GM19452 (cell line): Measurements from ENCODE around the gene TRMT44.

ENCODE experiments used
- ATAC-seq: cut with Tn5 transposase; IDR thresholded peaks from one replicate; pipeline ENCODE4 v1.9.1; 2021; ENCODE audit not compliant: unreplicated experiment

Gene TRMT44, protein sequence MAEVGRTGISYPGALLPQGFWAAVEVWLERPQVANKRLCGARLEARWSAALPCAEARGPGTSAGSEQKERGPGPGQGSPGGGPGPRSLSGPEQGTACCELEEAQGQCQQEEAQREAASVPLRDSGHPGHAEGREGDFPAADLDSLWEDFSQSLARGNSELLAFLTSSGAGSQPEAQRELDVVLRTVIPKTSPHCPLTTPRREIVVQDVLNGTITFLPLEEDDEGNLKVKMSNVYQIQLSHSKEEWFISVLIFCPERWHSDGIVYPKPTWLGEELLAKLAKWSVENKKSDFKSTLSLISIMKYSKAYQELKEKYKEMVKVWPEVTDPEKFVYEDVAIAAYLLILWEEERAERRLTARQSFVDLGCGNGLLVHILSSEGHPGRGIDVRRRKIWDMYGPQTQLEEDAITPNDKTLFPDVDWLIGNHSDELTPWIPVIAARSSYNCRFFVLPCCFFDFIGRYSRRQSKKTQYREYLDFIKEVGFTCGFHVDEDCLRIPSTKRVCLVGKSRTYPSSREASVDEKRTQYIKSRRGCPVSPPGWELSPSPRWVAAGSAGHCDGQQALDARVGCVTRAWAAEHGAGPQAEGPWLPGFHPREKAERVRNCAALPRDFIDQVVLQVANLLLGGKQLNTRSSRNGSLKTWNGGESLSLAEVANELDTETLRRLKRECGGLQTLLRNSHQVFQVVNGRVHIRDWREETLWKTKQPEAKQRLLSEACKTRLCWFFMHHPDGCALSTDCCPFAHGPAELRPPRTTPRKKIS

DNA sequence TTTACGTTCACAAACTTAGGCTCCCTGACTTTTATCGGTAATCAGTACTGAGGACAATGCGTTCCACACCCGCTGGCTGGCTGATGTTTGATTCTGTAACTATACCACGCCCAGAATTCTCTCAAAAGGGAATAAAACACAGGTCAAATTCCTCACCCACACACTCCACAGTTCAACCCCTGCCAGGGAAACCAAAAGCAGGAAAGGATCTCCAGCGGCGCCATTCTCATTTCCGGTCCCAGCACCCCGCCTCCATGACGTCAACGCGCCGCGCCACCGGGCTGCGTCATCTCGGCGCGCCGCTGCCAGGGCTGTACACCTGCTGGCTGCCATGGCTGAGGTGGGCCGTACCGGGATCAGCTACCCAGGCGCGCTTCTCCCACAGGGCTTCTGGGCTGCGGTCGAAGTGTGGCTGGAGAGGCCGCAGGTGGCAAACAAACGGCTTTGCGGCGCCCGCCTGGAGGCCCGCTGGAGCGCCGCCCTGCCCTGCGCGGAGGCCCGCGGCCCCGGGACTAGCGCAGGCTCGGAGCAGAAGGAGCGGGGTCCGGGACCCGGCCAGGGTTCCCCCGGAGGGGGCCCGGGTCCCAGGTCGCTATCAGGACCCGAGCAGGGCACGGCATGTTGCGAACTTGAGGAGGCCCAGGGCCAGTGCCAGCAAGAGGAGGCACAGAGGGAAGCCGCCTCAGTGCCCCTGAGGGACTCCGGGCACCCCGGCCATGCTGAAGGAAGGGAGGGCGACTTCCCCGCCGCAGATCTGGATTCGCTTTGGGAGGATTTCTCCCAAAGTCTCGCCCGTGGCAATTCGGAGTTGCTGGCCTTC is at the start of gene TRMT44, which contains the start of gene ACOX3:
Gene TRMT44, plus strand, starts transcription at position 286 of the 820 bp plus-strand sequence. Its CDS starts 46 bp downstream, at position 332.
Gene ACOX3, minus strand, starts transcription at position 232 of the 820 bp plus-strand sequence. CDS start 24,202 bp downstream, outside the sequence.
- ATAC-seq: peak; percentile 88

DNA sequence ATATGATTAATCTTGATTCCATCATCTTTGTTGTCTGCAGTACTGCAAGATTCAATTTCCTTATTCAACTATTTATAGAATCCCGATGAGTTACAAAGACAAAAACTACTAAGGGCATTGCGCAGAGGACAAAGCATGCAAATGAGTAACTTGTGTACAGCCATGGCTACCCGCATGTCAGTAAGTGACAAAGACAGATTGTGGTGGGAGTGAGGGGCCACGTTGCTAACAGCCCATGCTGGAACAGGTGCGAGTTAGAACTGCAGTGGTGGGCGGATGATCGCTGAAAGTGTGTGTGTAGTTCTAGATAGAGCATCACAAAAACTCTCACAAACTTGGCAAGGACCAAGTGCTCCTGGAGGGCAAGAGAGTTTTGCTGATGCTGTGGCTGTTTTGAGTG is 49.5 kb upstream of the TRMT44 start:
- no peak for ATAC-seq

DNA sequence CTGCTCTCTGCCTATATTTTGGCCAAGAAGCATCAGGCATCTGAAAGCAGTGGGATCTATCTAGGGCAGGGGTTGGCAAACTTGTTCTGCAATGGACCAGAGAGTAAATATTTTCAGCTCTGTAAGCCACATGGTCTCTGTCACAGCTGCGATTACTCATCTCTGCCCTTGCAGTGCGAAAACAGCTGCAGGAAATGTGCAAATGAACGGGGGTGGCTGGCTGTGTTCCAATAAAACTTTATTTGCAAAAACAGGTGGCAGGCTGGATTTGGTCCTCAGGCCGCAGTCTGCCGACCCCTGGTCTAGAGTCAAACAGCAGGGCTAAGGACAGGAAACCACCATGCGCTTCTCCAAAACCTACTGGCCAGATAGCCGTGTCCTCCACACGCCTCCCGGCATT is 48.6 kb upstream of the TRMT44 start:
- ATAC-seq: peak; percentile 88

DNA sequence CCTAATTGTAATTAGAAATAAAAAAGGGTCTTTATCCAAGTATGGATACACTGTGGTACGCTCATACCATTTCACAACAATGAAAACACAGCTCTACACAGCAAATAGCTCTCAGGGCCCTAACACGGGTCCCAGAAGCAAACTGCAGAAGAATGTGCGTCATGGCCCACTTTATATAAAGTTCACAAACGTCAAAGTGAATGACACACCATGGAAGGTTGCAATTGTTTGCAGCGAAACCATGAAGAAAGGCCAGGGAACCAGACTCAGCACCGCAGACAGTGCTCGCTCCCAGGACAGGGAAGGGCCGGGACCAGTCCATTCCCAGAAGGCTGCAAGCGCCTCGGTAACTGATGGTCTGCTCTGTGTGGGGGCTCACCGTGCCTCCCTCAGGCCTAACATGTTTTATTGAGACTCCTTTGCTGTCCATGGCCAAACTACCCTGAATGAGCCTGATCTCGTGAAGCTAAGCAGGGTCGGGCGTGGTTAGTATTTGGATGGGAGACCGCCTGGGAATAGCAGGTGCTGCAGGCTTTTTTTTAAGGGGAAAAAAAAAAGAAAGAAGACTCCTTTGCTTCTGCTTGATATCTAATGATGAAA is 47.9 kb upstream of the TRMT44 start:
- ATAC-seq: no peak

DNA sequence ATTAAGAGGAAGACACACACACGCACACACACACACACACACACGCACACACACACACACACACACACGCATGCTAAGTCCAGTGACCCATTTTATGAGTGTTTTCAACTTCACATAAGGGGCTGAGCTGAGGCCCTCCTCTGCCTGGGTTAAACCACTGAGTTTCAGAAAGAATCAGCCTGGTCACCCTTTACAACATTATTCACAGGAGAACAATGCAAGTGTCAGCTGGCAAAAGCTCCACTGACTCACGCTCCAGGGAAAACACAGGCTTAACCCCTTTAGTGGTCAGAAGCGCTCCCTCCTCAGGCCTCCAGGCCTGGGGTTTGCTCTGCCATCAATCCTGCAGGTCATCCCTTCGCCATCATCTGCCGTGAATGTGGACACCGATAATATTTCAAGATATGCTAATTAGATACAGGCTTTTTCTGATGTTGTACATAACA is 47.0 kb upstream of the TRMT44 start:
- no peak for ATAC-seq

DNA sequence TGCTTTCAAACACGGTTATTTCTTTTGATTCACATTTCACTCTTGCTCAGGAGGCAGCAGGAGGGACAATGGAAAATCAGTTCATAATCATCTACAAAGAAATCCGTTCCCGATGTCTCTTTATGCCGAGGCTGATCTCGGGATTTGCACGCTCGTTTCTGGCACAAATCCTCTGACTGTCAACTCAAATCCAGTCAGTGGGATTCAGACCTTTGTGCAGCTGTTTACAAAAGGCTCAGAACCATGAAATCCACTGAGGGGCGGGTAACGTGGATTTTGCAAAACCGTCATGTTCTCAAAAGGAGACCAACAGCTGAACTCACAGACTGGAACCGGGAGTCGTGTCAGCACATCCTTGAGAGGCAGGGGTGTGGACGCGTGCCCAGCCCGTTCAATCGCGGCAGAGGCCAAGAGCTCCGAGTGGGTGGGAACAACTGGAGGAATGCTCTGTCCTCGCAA is 46.5 kb upstream of the TRMT44 start:
- ATAC-seq: no peak

DNA sequence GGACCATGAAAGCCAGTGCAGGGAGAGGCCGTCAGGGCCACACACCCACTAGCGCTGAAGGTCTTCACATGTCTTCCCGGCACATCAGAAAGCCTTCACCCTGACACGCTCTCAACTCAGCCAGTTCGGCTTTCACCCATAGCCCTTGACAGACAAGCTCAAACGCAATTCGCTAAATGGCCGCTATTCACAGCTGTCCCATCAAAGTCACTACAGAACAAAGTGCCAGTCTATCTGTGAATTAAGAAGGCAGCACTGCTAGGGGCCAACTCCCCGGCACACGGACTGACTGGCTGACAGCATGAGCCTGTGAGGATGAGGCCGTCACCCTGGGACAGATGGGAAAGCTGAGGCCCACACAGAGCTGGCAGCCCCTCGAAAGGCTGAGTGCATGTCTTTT is 45.8 kb upstream of the TRMT44 start:
- no peak for ATAC-seq

DNA sequence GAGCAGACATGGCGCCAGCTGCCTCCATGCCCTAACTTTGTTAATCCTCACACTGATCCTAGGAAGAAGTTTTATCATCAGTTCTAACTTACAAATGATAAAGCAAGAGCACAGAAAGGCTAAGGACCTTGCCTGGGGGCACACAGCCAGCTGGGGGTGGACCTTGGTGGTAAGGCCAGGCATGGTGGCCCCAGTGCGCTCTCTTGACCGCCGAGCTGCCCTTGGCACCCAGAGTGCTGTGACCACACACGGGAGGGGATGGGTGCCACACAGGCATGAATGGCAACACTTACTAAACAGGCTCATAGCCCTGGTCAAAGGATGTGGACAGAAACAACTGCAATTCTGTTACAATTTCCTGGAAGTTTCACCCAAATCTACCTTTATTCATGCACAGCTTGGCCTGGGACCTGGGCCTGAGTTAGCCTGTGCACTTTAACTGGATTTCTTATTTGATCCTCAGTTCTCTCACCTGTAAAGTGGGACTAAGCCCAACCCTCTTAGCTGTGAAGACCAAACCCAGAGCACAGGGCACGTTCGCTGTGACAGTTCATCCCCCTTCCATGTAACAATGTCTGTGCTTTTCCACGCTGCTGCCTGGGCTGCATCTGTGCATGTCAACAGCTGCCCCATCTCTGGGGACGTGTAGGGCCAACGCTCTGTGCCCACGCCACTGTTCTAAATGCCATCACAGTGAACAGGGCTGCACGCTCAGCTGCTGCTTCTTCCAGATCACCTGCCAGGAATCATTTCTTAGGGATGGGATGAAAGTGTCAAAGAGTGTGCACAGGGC is 44.9 kb upstream of the TRMT44 start:
- no peak for ATAC-seq

DNA sequence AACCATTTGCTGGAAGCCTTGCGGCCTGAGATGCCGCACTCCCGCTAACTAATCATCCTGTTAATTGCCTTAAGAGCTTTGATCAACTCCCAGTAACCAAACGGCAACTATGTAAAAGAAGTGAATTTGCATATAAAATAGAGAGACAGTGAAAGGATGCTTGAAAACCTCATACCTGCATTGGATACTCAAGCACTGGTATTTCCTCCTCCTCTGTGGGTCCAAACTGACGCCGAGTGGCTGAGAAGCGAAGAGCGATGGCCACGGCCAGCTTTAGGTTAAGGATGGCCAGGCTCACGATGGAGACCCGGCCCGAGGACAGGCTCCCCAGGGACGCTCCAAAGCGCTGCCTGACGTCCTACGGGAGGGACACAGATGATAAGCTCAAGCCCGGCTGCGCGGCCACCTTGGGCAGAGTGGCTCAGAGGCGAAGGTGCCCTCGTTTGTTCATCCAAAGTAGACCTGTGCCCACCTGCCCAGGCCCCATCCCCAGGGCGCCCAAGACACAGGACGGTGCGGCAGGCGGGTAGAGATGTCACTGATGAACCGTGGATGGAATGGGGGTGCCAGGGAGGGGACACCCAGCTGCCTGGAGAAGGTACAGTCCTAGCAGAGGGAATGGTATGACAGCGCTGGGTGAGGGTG is 43.7 kb upstream of the TRMT44 start:
- ATAC-seq: no peak

DNA sequence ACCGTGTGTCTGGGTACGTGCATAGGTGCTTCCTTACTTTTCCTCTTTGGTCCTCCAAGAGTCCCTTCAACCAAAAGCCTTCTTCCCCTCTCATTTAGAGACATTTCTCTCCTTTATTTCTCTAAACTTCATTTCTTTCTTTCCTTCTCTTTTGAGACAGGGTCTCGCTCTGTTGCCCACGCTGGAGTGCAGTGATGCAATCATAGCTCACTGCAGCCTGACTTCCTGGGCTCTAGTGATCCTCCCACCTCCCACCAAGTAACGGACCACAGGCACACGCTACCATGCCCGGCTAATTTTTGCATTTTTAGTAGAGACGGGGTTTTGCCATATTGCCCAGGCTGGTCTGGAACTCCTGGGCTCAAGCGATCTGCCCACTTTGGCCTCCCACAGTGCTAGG is 42.2 kb upstream of the TRMT44 start:
- ATAC-seq: no peak

DNA sequence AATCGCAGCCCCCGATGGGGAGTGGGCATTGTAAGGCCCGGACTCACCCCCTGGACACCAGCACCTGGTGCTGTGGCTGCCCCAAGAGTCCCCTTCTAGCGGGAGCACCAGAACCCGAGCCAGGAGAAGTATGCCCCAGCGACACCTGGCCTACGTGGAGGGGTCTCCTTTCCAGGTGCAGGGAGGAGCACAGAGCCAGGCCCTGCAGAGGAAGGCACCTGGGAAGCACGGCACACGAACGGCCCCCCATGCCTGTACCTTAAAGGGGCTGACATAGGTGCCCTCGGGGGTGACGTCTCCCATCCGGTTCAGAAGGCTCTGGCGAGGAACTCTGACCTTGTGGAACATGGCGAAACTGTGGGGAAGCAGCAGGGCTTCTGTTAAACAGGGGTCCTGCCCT is 41.3 kb upstream of the TRMT44 start:
- no peak for ATAC-seq

DNA sequence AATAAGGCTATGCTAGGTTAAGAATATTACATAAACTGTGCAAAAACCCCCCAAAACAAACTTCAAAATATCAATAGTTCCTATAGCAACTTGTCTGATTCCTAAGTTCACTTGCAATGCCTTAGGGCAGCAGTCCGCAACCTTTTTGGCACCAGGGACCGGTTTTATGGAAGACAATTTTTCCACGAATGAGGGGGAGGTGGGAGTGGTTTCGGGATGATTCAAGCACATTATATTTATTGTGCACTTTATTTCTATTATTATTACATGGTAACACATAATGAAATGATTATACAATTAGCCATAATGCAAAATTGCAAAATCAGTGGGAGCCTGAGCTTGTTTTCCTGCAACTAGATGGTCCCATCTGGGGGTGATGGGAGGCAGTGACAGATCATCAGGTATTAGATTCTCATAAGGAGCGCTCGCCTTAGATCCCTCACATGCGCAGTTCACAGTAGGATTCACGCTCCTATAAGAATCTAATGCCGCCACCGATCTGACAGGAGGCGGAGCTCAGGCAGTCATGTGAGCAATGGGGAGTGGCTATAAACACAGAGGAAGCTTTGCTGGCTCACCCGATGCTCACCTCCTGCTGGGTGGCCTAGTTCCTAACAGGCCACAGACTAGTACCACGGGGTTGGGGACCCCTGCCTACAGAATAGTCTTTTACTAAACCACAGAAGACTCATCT is 39.8 kb upstream of the TRMT44 start:
- no peak for ATAC-seq

DNA sequence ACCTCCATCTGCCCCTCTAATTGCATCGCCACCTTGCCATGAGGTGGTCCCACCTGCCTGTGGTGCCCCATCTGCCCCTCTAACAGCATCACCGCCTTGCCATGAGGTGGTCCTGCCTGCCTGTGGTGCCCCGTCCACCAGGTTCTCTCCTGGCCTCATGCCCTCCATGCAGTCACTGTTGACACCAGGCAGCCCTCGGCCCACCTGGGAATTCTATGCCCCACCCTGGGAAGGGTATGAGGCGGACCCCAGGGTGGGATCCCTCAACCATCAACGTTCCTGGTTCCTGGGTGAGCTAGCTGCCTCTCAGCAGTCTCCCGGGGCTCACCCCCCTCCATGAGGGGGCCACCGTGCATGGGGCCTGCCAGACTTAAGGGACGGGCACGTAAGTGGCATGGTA is 38.9 kb upstream of the TRMT44 start:
- no peak for ATAC-seq

DNA sequence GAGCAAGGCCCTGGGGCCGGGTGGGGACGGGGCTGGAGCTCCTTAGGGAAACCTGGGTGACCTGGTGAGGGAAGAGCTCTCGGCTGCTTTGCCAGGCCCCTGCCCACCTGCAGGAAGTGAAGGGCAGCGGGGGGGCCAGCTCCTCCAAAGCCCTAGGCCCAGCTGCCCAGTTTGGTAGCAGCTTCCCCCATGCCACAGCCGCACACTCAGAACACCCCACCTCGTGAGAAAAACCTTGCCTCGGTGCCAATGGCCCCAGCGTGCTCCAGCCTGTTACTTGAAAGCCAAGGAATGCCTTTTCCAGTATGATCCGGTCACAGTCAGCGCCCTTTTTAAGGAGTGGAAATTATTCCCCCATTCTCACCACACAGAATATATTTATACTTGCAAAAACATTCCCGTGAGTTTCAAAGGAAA is 38.4 kb upstream of the TRMT44 start:
- no peak for ATAC-seq

DNA sequence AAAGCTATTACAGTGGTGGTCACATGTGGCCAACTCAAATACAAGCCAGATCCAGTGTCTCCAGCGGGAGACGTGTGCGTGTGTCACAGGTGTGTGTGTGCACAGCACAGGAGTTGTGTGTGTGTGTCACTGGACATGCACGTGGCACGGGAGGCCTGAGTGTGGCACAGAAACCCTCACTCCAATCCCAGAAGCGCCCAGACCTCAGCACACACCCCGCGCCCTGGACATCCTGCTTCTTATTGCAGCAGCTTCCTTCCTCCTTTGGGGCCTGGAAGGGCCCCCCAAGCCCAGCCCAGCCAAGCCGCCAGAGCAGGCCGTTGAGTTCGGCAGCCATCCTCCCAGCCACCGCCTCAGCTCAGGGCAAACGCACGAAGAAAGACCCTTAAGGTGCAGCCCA is 37.9 kb upstream of the TRMT44 start:
- no peak for ATAC-seq

DNA sequence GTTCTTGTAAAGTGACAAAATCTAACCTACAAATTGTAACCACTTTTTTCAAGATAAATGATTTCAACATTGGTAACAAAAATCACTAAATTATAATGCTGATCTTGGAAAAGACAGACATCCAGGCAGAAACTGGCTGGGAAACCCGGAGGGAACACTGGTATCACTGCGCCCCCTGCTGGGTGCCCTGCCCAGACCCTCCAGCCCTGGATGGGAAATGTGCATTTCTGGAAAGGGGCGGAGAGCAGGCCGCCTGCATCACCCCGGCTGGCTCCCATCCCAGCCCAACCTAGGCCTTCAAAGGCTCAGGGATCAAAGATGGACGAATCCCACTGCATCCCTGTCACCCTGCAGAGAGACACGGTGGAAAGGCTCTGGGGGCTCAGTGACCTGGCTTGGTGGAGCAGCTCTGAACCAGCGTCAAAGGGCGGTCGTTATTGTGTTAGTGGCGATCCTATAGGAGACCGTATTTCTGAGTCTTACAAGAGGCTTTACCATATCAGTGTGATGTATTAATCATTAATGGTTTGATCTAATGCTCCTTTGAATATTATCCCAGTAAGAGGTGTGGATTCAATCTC is 37.3 kb upstream of the TRMT44 start:
- ATAC-seq: no peak

DNA sequence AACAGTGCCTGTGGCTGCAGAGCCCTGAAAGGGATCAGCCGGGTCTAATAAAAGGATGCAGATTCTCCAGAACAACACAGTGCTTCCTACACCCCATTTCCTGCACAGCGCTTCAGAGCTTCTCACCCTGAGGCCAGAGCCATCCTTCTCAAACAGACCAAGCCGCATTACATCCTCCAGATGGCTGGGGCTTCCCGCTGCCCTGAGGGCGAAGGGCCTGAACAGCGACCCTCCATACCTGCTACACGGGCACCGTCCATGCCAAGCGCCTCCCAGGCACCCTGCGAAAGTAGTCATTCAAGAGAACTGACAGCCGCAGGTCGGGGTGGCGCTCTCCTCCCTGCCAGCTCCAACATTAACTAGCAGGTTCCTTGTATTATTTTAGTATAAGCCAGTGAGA is 36.6 kb upstream of the TRMT44 start:
- ATAC-seq: no peak

DNA sequence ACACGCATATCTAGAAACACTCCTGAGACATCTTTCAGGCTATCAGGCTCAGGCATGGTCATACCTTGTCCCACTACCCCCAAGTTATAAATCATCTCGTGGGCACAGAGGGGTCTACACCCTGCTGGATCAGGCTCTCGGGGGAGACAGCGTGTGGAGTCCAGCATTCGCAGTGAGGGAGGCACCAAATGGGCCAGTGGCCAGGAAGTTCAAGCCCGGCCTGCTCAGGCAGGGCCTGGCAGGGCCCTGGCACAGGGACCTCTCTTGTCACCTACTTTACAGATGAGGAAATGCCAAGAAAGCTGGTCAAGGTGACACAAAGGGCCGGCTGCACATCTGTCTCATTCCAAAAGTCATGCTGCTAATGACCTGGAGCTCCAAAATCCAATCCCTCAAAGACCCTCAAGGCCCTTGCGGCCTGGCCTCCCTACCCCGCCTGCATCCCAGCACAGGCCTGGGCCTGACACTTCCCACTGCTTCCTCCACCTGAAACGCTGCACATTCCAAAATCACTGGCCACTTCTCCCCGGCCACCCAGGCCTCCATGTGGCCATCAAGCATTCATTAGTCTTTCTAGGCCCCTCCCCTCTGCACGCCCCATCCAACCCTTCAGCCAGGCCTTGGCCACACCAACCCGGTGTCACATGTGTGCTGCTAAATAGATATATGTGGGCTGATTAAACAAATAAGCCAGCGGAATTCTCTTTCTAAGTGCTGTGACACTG is 35.6 kb upstream of the TRMT44 start:
- no peak for ATAC-seq
